Osteoblast (primary cell): Measurements from ENCODE around the gene FSTL4. TPM values are rescaled to one million over a fixed set of nuclear protein-coding genes. Genes with fewer than 3 reads are reported as not detected.

Experiments used
- DNase-seq: peaks from one replicate; pipeline ENCODE4 v3.0.0; 2011; ENCODE audit warnings: low spot score, mixed read lengths; ENCODE audit not compliant: insufficient read length; ENCODE audit errors: missing footprints
- H2AFZ ChIP-seq: 2 replicates; pipeline ENCODE4 v1.6.0; 2011; ENCODE audit warnings: mild to moderate bottlenecking, low read length
- H3K27ac ChIP-seq: 2 replicates; pipeline ENCODE4 v1.5.1; 2011; ENCODE audit warnings: mild to moderate bottlenecking, low read depth, low read length, moderate library complexity
- H3K27me3 ChIP-seq: 2 replicates; pipeline ENCODE4 v1.6.0; 2012; ENCODE audit warnings: mild to moderate bottlenecking, control low read depth, inconsistent platforms, low read length, moderate library complexity; ENCODE audit not compliant: insufficient read depth
- H3K36me3 ChIP-seq: 2 replicates; pipeline ENCODE4 v1.5.1; 2011; ENCODE audit warnings: mild to moderate bottlenecking, low read length, control low read depth, moderate library complexity; ENCODE audit not compliant: insufficient read depth
- H3K4me1 ChIP-seq: 2 replicates; pipeline ENCODE4 v1.5.1; 2011; ENCODE audit warnings: mild to moderate bottlenecking, low read length, control low read depth, moderate library complexity; ENCODE audit not compliant: insufficient read depth
- H3K4me2 ChIP-seq: 2 replicates; pipeline ENCODE4 v1.6.0; 2011; ENCODE audit warnings: mild to moderate bottlenecking, low read length; ENCODE audit not compliant: insufficient read depth
- H3K4me3 ChIP-seq: fragments of 200-600 bp; sonication (generic); 3 replicates; pipeline ENCODE4 v1.5.1; 2012; ENCODE audit warnings: mild to moderate bottlenecking, low read length, inconsistent platforms; ENCODE audit not compliant: insufficient read depth
- H3K79me2 ChIP-seq: 2 replicates; pipeline ENCODE4 v1.6.0; 2012; ENCODE audit warnings: mild to moderate bottlenecking, low read length, control low read depth, inconsistent platforms; ENCODE audit not compliant: insufficient read depth
- H3K9me3 ChIP-seq: 2 replicates; pipeline ENCODE4 v1.5.1; 2011; ENCODE audit warnings: low read depth, low read length, control low read depth
- H4K20me1 ChIP-seq: 2 replicates; pipeline ENCODE4 v1.6.0; 2012; ENCODE audit warnings: mild to moderate bottlenecking, low read length, control low read depth; ENCODE audit not compliant: insufficient read depth
- CTCF ChIP-seq: IDR thresholded peaks from 2 replicates; pipeline ENCODE4 v1.5.1; 2011; ENCODE audit warnings: mild to moderate bottlenecking, low read depth, low read length, moderate library complexity; ENCODE audit errors: extremely low read depth
- total RNA-seq: library from RNA; depleted of rRNA; stranded (reverse); fragments of >200 nt; gene quantifications from 2 replicates; pipeline ENCODE4 v1.2.3, GENCODE V29; 2012

Gene FSTL4
- total RNA-seq, 1 donor, result not detected

- no peaks in the 10 kb centered on the region for H4K20me1 ChIP-seq
- no peak overlapping the region for H3K27ac ChIP-seq
- H2AFZ ChIP-seq, result no peak overlapping the region
- H3K4me3 ChIP-seq, result no peak overlapping the region
- H3K9me3 ChIP-seq, result no peaks in the 10 kb centered on the region
- H3K4me1 ChIP-seq, result no peaks in the 10 kb centered on the region
- peaks cover 12% of the 10 kb centered on the region for H3K27me3 ChIP-seq
- no peaks in the 10 kb centered on the region for H3K79me2 ChIP-seq
- no peak overlapping the region for H3K4me2 ChIP-seq
- H3K36me3 ChIP-seq, result no peaks in the 10 kb centered on the region
- DNase-seq, result no peak
- TF ChIP-seq CTCF, result no peak
Observed at GRCh38 chr5:133366438-133366837, 245.9 kb downstream of the FSTL4 start.

- peaks cover 14% of the 10 kb centered on the region for H3K27me3 ChIP-seq
- H3K36me3 ChIP-seq, result no peaks in the 10 kb centered on the region
- H3K4me3 ChIP-seq, result no peak overlapping the region
- no peaks in the 10 kb centered on the region for H4K20me1 ChIP-seq
- no peak overlapping the region for H3K27ac ChIP-seq
- H3K4me1 ChIP-seq, result no peaks in the 10 kb centered on the region
- H2AFZ ChIP-seq, result no peak overlapping the region
- TF ChIP-seq CTCF, result no peak
- no peaks in the 10 kb centered on the region for H3K79me2 ChIP-seq
- H3K4me2 ChIP-seq, result no peak overlapping the region
- H3K9me3 ChIP-seq, result no peaks in the 10 kb centered on the region
- DNase-seq, result no peak
Observed at GRCh38 chr5:133365738-133366137, 246.6 kb downstream of the FSTL4 start.

- Histone ChIP-seq H3K9me3 (no peaks in the 10 kb centered on the region), H3K4me3 (no peak overlapping the region)
- DNase-seq, result no peak
Observed at GRCh38 chr5:133364936-133365707, 247.2 kb downstream of the FSTL4 start.

More at GRCh38 chr5:133364936-133365707, 247.2 kb downstream of the FSTL4 start:
- Histone ChIP-seq H4K20me1 (no peaks in the 10 kb centered on the region), H3K79me2 (no peaks in the 10 kb centered on the region), H2AFZ (no peak overlapping the region), H3K27me3 (peaks cover 14% of the 10 kb centered on the region), H3K4me1 (no peaks in the 10 kb centered on the region), H3K36me3 (no peaks in the 10 kb centered on the region), H3K27ac (no peak overlapping the region), H3K4me2 (no peak overlapping the region)
- TF ChIP-seq CTCF, result no peak
